Parathyroid adenoma (tissue), 2 donors: ENCODE results near the gene RPA1.

Source experiments
- H2AFZ ChIP-seq: fragments of 300-600 bp; sonication (generic); one replicate; pipeline ENCODE4 v1.7.0; 2017; ENCODE audit warnings: antibody characterized with exemption, mild to moderate bottlenecking
- H3K27ac ChIP-seq: fragments of 300-600 bp; sonication (generic); one replicate; pipeline ENCODE4 v1.7.0; 2017
- H3K27me3 ChIP-seq: fragments of 300-600 bp; sonication (generic); one replicate; pipeline ENCODE4 v1.7.0; 2017; ENCODE audit warnings: low read length; ENCODE audit not compliant: control insufficient read depth, insufficient read depth
- H3K36me3 ChIP-seq: fragments of 300-600 bp; sonication (generic); one replicate; pipeline ENCODE4 v1.7.0; 2017; ENCODE audit warnings: low read length; ENCODE audit not compliant: control insufficient read depth, insufficient read depth
- H3K4me1 ChIP-seq: fragments of 300-600 bp; sonication (generic); one replicate; pipeline ENCODE4 v1.7.0; 2017; ENCODE audit warnings: control low read depth
- H3K4me2 ChIP-seq: fragments of 300-600 bp; sonication (generic); one replicate; pipeline ENCODE4 v1.7.0; 2017; ENCODE audit warnings: low read length
- H3K4me3 ChIP-seq: fragments of 300-600 bp; sonication (generic); one replicate; pipeline ENCODE4 v1.7.0; 2017; ENCODE audit warnings: low read depth, low read length
- H3K79me2 ChIP-seq: fragments of 300-600 bp; sonication (generic); one replicate; pipeline ENCODE4 v1.7.0; 2017; ENCODE audit warnings: control low read depth
- H3K9ac ChIP-seq: fragments of 300-600 bp; sonication (generic); one replicate; pipeline ENCODE4 v1.7.0; 2017; ENCODE audit warnings: mild to moderate bottlenecking
- H3K9me3 ChIP-seq: fragments of 300-600 bp; sonication (generic); one replicate; pipeline ENCODE4 v1.7.0; 2017; ENCODE audit warnings: low read length; ENCODE audit not compliant: control insufficient read depth
- CTCF ChIP-seq: fragments of 300-600 bp; sonication (generic); IDR thresholded peaks from one replicate; pipeline ENCODE4 v1.7.0; 2017; ENCODE audit warnings: antibody characterized with exemption, mild to moderate bottlenecking
- donor health status: primary hyperparathyroidism.

The RPA1 gene

GRCh38 chr17:1934901-1935300, 105.1 kb downstream of the RPA1 start:
- no peaks in the 10 kb centered on the region for H3K36me3 ChIP-seq

GRCh38 chr17:1936766-1937165, 107.0 kb downstream of the RPA1 start:
- H2AFZ ChIP-seq, result no peak overlapping the region
- no peaks in the 10 kb centered on the region for H3K9me3 ChIP-seq
- H3K36me3 ChIP-seq, result no peaks in the 10 kb centered on the region
- no peaks in the 10 kb centered on the region for H3K79me2 ChIP-seq
- no peak overlapping the region for H3K4me3 ChIP-seq
- TF ChIP-seq CTCF, result no peak
- H3K4me1 ChIP-seq, result peaks cover 3% of the 10 kb centered on the region
- no peak overlapping the region for H3K9ac ChIP-seq
- no peak overlapping the region for H3K4me2 ChIP-seq
- H3K27me3 ChIP-seq, result no peaks in the 10 kb centered on the region
- H3K27ac ChIP-seq, result no peak overlapping the region

More at GRCh38 chr17:1934901-1935300, 105.1 kb downstream of the RPA1 start:
- Histone ChIP-seq H3K4me1 (peaks cover 3% of the 10 kb centered on the region), H3K4me3 (no peak overlapping the region), H3K4me2 (no peak overlapping the region), H3K9ac (no peak overlapping the region), H3K27me3 (no peaks in the 10 kb centered on the region), H2AFZ (no peak overlapping the region), H3K27ac (no peak overlapping the region), H3K79me2 (no peaks in the 10 kb centered on the region), H3K9me3 (no peaks in the 10 kb centered on the region)
- TF ChIP-seq CTCF, result no peak

GRCh38 chr17:1937461-1937860, 107.7 kb downstream of the RPA1 start:
- TF ChIP-seq CTCF, result no peak
- Histone ChIP-seq H3K4me3 (no peak overlapping the region), H3K4me2 (no peak overlapping the region), H3K27ac (no peak overlapping the region), H3K9ac (no peak overlapping the region), H3K36me3 (no peaks in the 10 kb centered on the region), H3K79me2 (no peaks in the 10 kb centered on the region), H3K27me3 (no peaks in the 10 kb centered on the region), H3K4me1 (no peaks in the 10 kb centered on the region), H3K9me3 (no peaks in the 10 kb centered on the region), H2AFZ (no peak overlapping the region)

- H3K4me1 ChIP-seq, result no peaks in the 10 kb centered on the region
- no peak overlapping the region for H3K4me3 ChIP-seq
- H3K36me3 ChIP-seq, result no peaks in the 10 kb centered on the region
- H3K79me2 ChIP-seq, result no peaks in the 10 kb centered on the region
- no peak overlapping the region for H3K27ac ChIP-seq
- no peaks in the 10 kb centered on the region for H3K27me3 ChIP-seq
- no peak overlapping the region for H2AFZ ChIP-seq
- no peak overlapping the region for H3K9ac ChIP-seq
- H3K9me3 ChIP-seq, result no peaks in the 10 kb centered on the region
- H3K4me2 ChIP-seq, result no peak overlapping the region
- no peak for TF ChIP-seq CTCF
Observed at GRCh38 chr17:1939981-1940809, 110.4 kb downstream of the RPA1 start.

GRCh38 chr17:1940810-1941185, 111.0 kb downstream of the RPA1 start:
- Histone ChIP-seq H3K79me2 (no peaks in the 10 kb centered on the region), H3K4me1 (no peaks in the 10 kb centered on the region), H3K9me3 (no peaks in the 10 kb centered on the region), H3K4me3 (no peak overlapping the region), H2AFZ (no peak overlapping the region), H3K27ac (no peak overlapping the region), H3K36me3 (no peaks in the 10 kb centered on the region), H3K9ac (no peak overlapping the region), H3K27me3 (no peaks in the 10 kb centered on the region), H3K4me2 (no peak overlapping the region)
- no peak for TF ChIP-seq CTCF
